Activated T-cell treated with anti-CD3 and anti-CD28 coated beads for 48 hours (primary cell): Measurements from ENCODE around the gene MRPL1.

Experiments used
- DNase-seq: peaks from one replicate; pipeline ENCODE4 v3.0.0-alpha.2; 2020; ENCODE audit warnings: low read depth

MRPL1 gene

GRCh38 chr4:77862478-77863216 is at the start of gene MRPL1:
MRPL1 (plus strand) TSS chr4:77862830; CDS start chr4:77862849, 19 bp downstream.
- DNase-seq: peak; percentile 75

- no peak for DNase-seq
Observed at GRCh38 chr4:77815636-77816035, 47.0 kb upstream of the MRPL1 start.

GRCh38 chr4:77816546-77816945 is 46.1 kb upstream of the MRPL1 start:
- DNase-seq: no peak

- no peak for DNase-seq
Observed at GRCh38 chr4:77817304-77818072, 45.1 kb upstream of the MRPL1 start.

- DNase-seq: peak; percentile 31
Observed at GRCh38 chr4:77818073-77818601, 44.5 kb upstream of the MRPL1 start.

- DNase-seq: peak; percentile 59
Observed at GRCh38 chr4:77818602-77819403, 43.8 kb upstream of the MRPL1 start, which contains the start of gene CNOT6L. CNOT6L (minus strand) TSS chr4:77819368; CDS start chr4:77819308, 60 bp downstream.

- DNase-seq: peak; percentile 67
Observed at GRCh38 chr4:77819404-77819842, 43.2 kb upstream of the MRPL1 start.

GRCh38 chr4:77819843-77820648 is 42.6 kb upstream of the MRPL1 start:
- DNase-seq: peak; percentile 94

- DNase-seq: no peak
Observed at GRCh38 chr4:77820649-77821561, 41.7 kb upstream of the MRPL1 start.

GRCh38 chr4:77821775-77822174 is 40.9 kb upstream of the MRPL1 start:
- DNase-seq: no peak

- no peak for DNase-seq
Observed at GRCh38 chr4:77826275-77826674, 36.4 kb upstream of the MRPL1 start.

- no peak for DNase-seq
Observed at GRCh38 chr4:77827343-77827742, 35.3 kb upstream of the MRPL1 start.

GRCh38 chr4:77833126-77833724 is 29.4 kb upstream of the MRPL1 start:
- no peak for DNase-seq

GRCh38 chr4:77834403-77834802 is 28.2 kb upstream of the MRPL1 start:
- DNase-seq: no peak

- DNase-seq: no peak
Observed at GRCh38 chr4:77843628-77844027, 19.0 kb upstream of the MRPL1 start.

- no peak for DNase-seq
Observed at GRCh38 chr4:77844363-77844762, 18.3 kb upstream of the MRPL1 start.

GRCh38 chr4:77845400-77845799 is 17.2 kb upstream of the MRPL1 start:
- DNase-seq: no peak

- no peak for DNase-seq
Observed at GRCh38 chr4:77845929-77846328, 16.7 kb upstream of the MRPL1 start.

GRCh38 chr4:77848508-77848907 is 14.1 kb upstream of the MRPL1 start:
- DNase-seq: no peak
